HepG2 (cell line): ENCODE data around the gene STEAP1. TPM values are rescaled to one million over a fixed set of nuclear protein-coding genes. Genes with fewer than 3 reads are reported as not detected.
"Not testable (repeated sequence)": the region's sequence is repeated elsewhere in the genome, so short reads cannot be mapped to it uniquely, and the experiment has no call there.

Source experiments
- ATAC-seq: fragments of 200-7000 bp; cut with Tn5 transposase; 3 replicates; pipeline ENCODE4 v1.9.1; 2020; ENCODE audit warnings: mild to moderate bottlenecking, moderate library complexity
- BruUV-seq: library from RNA; stranded (reverse); fragments of 400-500 nt; replicated peaks from 2 replicates; lab custom pipeline; 2021; lab: Mats Ljungman, UMichigan
- CTCF ChIA-PET: fragments of 300-600 bp; formaldehyde crosslinking; extraction: SDS; loops from one replicate; lab custom pipeline; 2021; ENCODE audit warnings: low total read pairs, inconsistent platforms, low intra/inter-chr PET ratio; lab: Yijun Ruan, JAX
- POLR2A ChIA-PET: fragments of 350-600 bp; sonication (Branson Sonifier 250); formaldehyde crosslinking; loops from one replicate; lab custom pipeline; 2020; ENCODE audit warnings: antibody characterized with exemption, inconsistent platforms; lab: Yijun Ruan, JAX
- DNase-seq: peaks from one replicate; pipeline ENCODE4 v3.0.0-alpha.2; 2015; ENCODE audit warnings: low spot score
- FAIRE-seq: peaks from 3 replicates; lab custom pipeline; 2011; peaks lifted over from hg19 to GRCh38; lab: Jason Lieb, UNC
- H2AFZ ChIP-seq: one replicate; pipeline ENCODE4 v1.6.1; 2011; ENCODE audit warnings: low read length, inconsistent platforms
- H3K27ac ChIP-seq: fragments of 300-600 bp; 3 replicates; pipeline ENCODE4 v1.8.0; 2011; ENCODE audit warnings: mixed run types, mild to moderate bottlenecking, mixed read lengths, low read length, inconsistent platforms; ENCODE audit not compliant: insufficient read depth; ENCODE audit errors: extremely low read length
- H3K27me3 ChIP-seq, 2 experiments: fragments of 200-600 bp in 1 of 2; 2 replicates in 1 of 2; 3 replicates in 1 of 2; pipeline versions ENCODE4 v1.6.0 to v1.8.0; 2011; ENCODE audit warnings: low read length in 2 of 2, mild to moderate bottlenecking in 2 of 2, moderate library complexity in 2 of 2, inconsistent platforms in 1 of 2; ENCODE audit not compliant: insufficient read depth in 2 of 2, control insufficient read depth in 1 of 2
- H3K36me3 ChIP-seq, 2 experiments: fragments of 200-600 bp in 1 of 2; replicated peaks in 1 of 2; 2 replicates in 1 of 2; 3 replicates in 1 of 2; pipeline versions ENCODE4 v1.5.1 to v1.8.0; 2011; ENCODE audit warnings: low read length in 2 of 2, inconsistent platforms in 1 of 2; ENCODE audit not compliant: insufficient read depth in 2 of 2, control insufficient read depth in 1 of 2
- H3K4me1 ChIP-seq: 2 replicates; pipeline ENCODE4 v1.5.1; 2012; ENCODE audit warnings: low read length, inconsistent platforms; ENCODE audit not compliant: insufficient read depth
- H3K4me2 ChIP-seq: 2 replicates; pipeline ENCODE4 v1.6.0; 2011; ENCODE audit warnings: low read depth, low read length, inconsistent platforms
- H3K4me3 ChIP-seq, 3 experiments: fragments of 200-600 bp in 1 of 3; sonication (generic), shearing (Covaris generic) in 1 of 3; replicated peaks in 1 of 3; 2 replicates each; pipeline ENCODE4 v1.5.1; 2011 to 2016; ENCODE audit warnings: low read length in 3 of 3, inconsistent platforms in 2 of 3, low read depth in 2 of 3, mild to moderate bottlenecking in 2 of 3, control low read depth in 1 of 3, mixed read lengths in 1 of 3; ENCODE audit not compliant: insufficient read depth in 1 of 3
- H3K79me2 ChIP-seq: one replicate; pipeline ENCODE4 v1.6.1; 2011; ENCODE audit warnings: low read length, inconsistent platforms; ENCODE audit not compliant: insufficient read depth
- H3K9ac ChIP-seq: 2 replicates; pipeline ENCODE4 v1.6.0; 2011; ENCODE audit warnings: mild to moderate bottlenecking, low read depth, low read length, inconsistent platforms; ENCODE audit not compliant: insufficient read depth
- H3K9me3 ChIP-seq: 2 replicates; pipeline ENCODE4 v1.5.1; 2012; ENCODE audit warnings: mild to moderate bottlenecking, low read length
- H4K20me1 ChIP-seq: 2 replicates; pipeline ENCODE4 v1.6.0; 2011; ENCODE audit warnings: inconsistent platforms, mild to moderate bottlenecking, low read length, moderate library complexity; ENCODE audit not compliant: insufficient read depth
- GATAD2A ChIP-seq: IDR thresholded peaks from 2 replicates; pipeline ENCODE4 v1.6.1; 2016
- PPARG ChIP-seq: conservative IDR thresholded peaks from 2 replicates; pipeline ENCODE4 v1.6.1; 2016; ENCODE audit warnings: missing biosample characterization, missing genetic modification reagents
- RAD21 ChIP-seq: fragments of 450-650 bp; formaldehyde crosslinking; IDR thresholded peaks from 2 replicates; pipeline ENCODE4 v1.5.0; 2020; ENCODE audit warnings: mild to moderate bottlenecking
- SMC3 ChIP-seq: IDR thresholded peaks from 2 replicates; pipeline ENCODE4 v1.6.1; 2011; ENCODE audit warnings: low read length, improper control_type of control experiment
- STAG1 ChIP-seq: sonication (generic); formaldehyde crosslinking; IDR thresholded peaks from 2 replicates; pipeline ENCODE4 v1.4.0; 2020; ENCODE audit warnings: missing genetic modification reagents
- WGBS: methylation state at CpG from one replicate; pipeline ENCODE4 v1.1.6; 2017; ENCODE audit warnings: low lambda C conversion rate; 5-methylcytosine and 5-hydroxymethylcytosine counted together
- in situ Hi-C: cut with HindIII; loops from 2 replicates; pipeline ENCODE4 v1.10.0; 2017; ENCODE audit warnings: low pct_unique_long_range_greater_than_20kb; ENCODE audit not compliant: extremely low pct_ligation_motif_present
- intact Hi-C: fragments of 100-400 bp; cut with micrococcal nuclease; formaldehyde crosslinking; loops from one replicate; pipeline ENCODE4 v1.10.0; 2022; ENCODE audit not compliant: unreplicated experiment
- polyA plus RNA-seq, 8 experiments: library from polyadenylated mRNA; depleted of rRNA in 3 of 8; stranded (reverse) in 7 of 8; unstranded in 1 of 8; fragments of >200 nt; fragmentation: Illumina TruSeq in 4 of 8; extraction: Trizol in 4 of 8; gene quantifications; 2 replicates each; pipeline versions ENCODE4 v1.2.1 to v1.2.3, GENCODE V29; 2011 to 2016; ENCODE audit warnings: low read depth in 4 of 8, missing spikeins in 1 of 8, mixed read lengths in 1 of 8; ENCODE audit not compliant: insufficient read depth in 1 of 8
- total RNA-seq, 5 experiments: library from RNA; depleted of rRNA; stranded (reverse); fragments of >200 nt; fragmentation: Illumina TruSeq; extraction: Trizol; gene quantifications; 2 replicates each; pipeline ENCODE4 v1.2.3, GENCODE V29; 2016; ENCODE audit warnings: low read depth in 1 of 5
- TF ChIP-seq, protein P1 (sequence below): sonication (generic); formaldehyde crosslinking; IDR thresholded peaks from 2 replicates; pipeline ENCODE4 v1.5.0; 2020; ENCODE audit warnings: mild to moderate bottlenecking, missing genetic modification reagents, moderate library complexity

Gene STEAP1
- total and polyA plus RNA-seq, 2 of the 13 experiments (the other 11 are each of a cell fraction or from before 2014, with no cell fraction given): 23.2 to 24.2 TPM

DNA sequence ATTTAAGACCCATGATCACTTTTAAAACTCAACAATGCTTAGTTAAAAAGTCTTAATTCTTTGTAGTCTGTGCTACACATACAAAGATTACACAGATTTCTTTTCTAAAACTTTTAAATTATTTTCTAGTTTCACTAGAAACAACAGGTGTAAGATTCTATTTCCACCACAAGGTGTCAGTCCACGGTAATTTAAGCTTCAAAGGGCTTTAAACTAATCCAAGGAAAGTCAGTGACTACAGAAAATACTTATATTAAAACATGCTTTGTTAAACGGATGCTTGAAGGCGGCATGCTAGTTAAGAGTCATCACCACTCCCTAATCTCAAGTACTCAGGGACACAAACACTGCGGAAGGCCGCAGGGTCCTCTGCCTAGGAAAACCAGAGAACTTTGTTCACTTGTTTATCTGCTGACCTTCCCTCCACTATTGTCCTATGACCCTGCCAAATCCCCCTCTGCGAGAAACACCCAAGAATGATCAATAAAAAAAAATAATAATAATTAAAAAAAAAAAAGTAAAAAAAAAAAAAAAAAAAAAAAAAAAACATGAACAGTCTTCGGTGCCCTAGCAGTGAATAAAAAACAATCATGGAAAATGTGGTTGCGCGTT, 1.5 kb upstream of the STEAP1 start:
- peak; percentile 45 for DNase-seq
- not testable (repeated sequence) for H3K36me3 ChIP-seq, BruUV-seq, H3K9ac ChIP-seq
- TF ChIP-seq RAD21: peak; percentile 70
- TF ChIP-seq STAG1 (CRISPR knock-in tag): peak; percentile 84
- TF ChIP-seq PPARG (CRISPR knock-in tag): 0 out of 2 replicates have a peak, but pooled peaks have one; percentile 16
- peak; percentile 65 for TF ChIP-seq SMC3
- TF ChIP-seq, protein P1, sequence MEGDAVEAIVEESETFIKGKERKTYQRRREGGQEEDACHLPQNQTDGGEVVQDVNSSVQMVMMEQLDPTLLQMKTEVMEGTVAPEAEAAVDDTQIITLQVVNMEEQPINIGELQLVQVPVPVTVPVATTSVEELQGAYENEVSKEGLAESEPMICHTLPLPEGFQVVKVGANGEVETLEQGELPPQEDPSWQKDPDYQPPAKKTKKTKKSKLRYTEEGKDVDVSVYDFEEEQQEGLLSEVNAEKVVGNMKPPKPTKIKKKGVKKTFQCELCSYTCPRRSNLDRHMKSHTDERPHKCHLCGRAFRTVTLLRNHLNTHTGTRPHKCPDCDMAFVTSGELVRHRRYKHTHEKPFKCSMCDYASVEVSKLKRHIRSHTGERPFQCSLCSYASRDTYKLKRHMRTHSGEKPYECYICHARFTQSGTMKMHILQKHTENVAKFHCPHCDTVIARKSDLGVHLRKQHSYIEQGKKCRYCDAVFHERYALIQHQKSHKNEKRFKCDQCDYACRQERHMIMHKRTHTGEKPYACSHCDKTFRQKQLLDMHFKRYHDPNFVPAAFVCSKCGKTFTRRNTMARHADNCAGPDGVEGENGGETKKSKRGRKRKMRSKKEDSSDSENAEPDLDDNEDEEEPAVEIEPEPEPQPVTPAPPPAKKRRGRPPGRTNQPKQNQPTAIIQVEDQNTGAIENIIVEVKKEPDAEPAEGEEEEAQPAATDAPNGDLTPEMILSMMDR (CRISPR knock-in tag): peak; percentile 60
- 0 out of 2 replicates have a peak, but pooled peaks have one; percentile 11 for TF ChIP-seq GATAD2A (CRISPR knock-in tag)
- TF ChIP-seq, all 625 proteins: peak for 6; not testable (repeated sequence) for 619
- ATAC-seq, H4K20me1 ChIP-seq, H3K27me3 ChIP-seq, H3K9me3 ChIP-seq, H2AFZ ChIP-seq, H3K27ac ChIP-seq, FAIRE-seq, H3K79me2 ChIP-seq, H3K4me3 ChIP-seq: not testable (repeated sequence)
- ChIA-PET POLR2A (interaction anchor here (1.8 to 2.9 kb wide), 3 partner anchors 26 to 58 kb away, joined by 6 to 51 read pairs (median 13); partner anchors contain the start of gene STEAP2), CTCF (interaction anchor here (1.3 to 2.0 kb wide), 3 partner anchors 109 to 275 kb away, joined by 9 to 13 read pairs (median 10); no protein-coding TSS in a partner anchor)
- H3K4me1 ChIP-seq: peaks cover 16% of the 10 kb centered on the region
- WGBS: 24% methylated on average over 9 of the region's 9 CpGs
- peak overlapping the region; percentile 74 for H3K4me2 ChIP-seq
- intact Hi-C loops: loop anchor here (5.0 kb wide), 3 partner anchors 95 to 260 kb away; partner anchors contain the start of genes CFAP69 and GTPBP10
- in situ Hi-C loops: loop anchor here (10.0 kb wide), 2 partner anchors 112 to 262 kb away; no protein-coding TSS in a partner anchor
